HTR-8/SVneo (cell line): ENCODE measurements around the gene RD3L.
A peak's percentile ranks its signal among the peaks of the same experiment; 100 is the strongest.
"Not testable (repeated sequence)": the region's sequence is repeated elsewhere in the genome, so short reads cannot be mapped to it uniquely, and the experiment has no call there.

Source experiments
- DNase-seq: peaks from one replicate; pipeline ENCODE4 v3.0.0; 2011; ENCODE audit warnings: low spot score, mixed read lengths; ENCODE audit not compliant: insufficient read length
- FAIRE-seq: peaks from 2 replicates; lab custom pipeline; 2011; peaks lifted over from hg19 to GRCh38; lab: Jason Lieb, UNC

The RD3L gene

GRCh38 chr14:103941973-103942736 lies at the start of gene RD3L:
RD3L (minus strand) TSS chr14:103942529; CDS start chr14:103941695, 834 bp downstream.
- no peak for DNase-seq
- no peak for FAIRE-seq

- FAIRE-seq (peak; percentile 59), DNase-seq (no peak)
Observed at GRCh38 chr14:103989964-103990363, 47.6 kb upstream of the RD3L start.

GRCh38 chr14:103989034-103989433 lies 46.7 kb upstream of the RD3L start:
- FAIRE-seq (no peak), DNase-seq (no peak)

- DNase-seq (no peak), FAIRE-seq (no peak)
Observed at GRCh38 chr14:103984196-103984595, 41.9 kb upstream of the RD3L start.

GRCh38 chr14:103980623-103981238 lies 38.4 kb upstream of the RD3L start:
- not testable (repeated sequence) for DNase-seq, FAIRE-seq

GRCh38 chr14:103974575-103974974 lies 32.2 kb upstream of the RD3L start:
- FAIRE-seq, result no peak
- no peak for DNase-seq

- FAIRE-seq, result no peak
- DNase-seq, result no peak
Observed at GRCh38 chr14:103973354-103973753, 31.0 kb upstream of the RD3L start.

- FAIRE-seq (peak; percentile 26), DNase-seq (no peak)
Observed at GRCh38 chr14:103969961-103970360, 27.6 kb upstream of the RD3L start.

- FAIRE-seq (no peak), DNase-seq (no peak)
Observed at GRCh38 chr14:103966631-103967030, 24.3 kb upstream of the RD3L start.

- FAIRE-seq, result no peak
Observed at GRCh38 chr14:103961928-103962578, 19.7 kb upstream of the RD3L start.

GRCh38 chr14:103960457-103961055 lies 18.2 kb upstream of the RD3L start:
- no peak for FAIRE-seq
- no peak for DNase-seq

More at GRCh38 chr14:103961928-103962578, 19.7 kb upstream of the RD3L start:
- DNase-seq, result no peak

GRCh38 chr14:103949131-103949790 lies 6.9 kb upstream of the RD3L start:
- FAIRE-seq, result no peak
- no peak for DNase-seq

- FAIRE-seq (no peak), DNase-seq (no peak)
Observed at GRCh38 chr14:103948442-103948841, 6.1 kb upstream of the RD3L start.

- DNase-seq, result no peak
- FAIRE-seq, result no peak
Observed at GRCh38 chr14:103946975-103947374, 4.6 kb upstream of the RD3L start.

GRCh38 chr14:103943673-103944072 lies 1.3 kb upstream of the RD3L start:
- DNase-seq, result no peak
- FAIRE-seq, result no peak

GRCh38 chr14:103941462-103941861 lies 867 bp downstream of the RD3L start:
- DNase-seq (no peak), FAIRE-seq (no peak)

- FAIRE-seq (no peak), DNase-seq (no peak)
Observed at GRCh38 chr14:103935102-103935501, 7.2 kb downstream of the RD3L start.

GRCh38 chr14:103932791-103933490 lies 9.4 kb downstream of the RD3L start:
- DNase-seq (no peak), FAIRE-seq (no peak)

- no peak for DNase-seq
- FAIRE-seq, result no peak
Observed at GRCh38 chr14:103931422-103931821, 10.9 kb downstream of the RD3L start.
